Measurements from ENCODE around the gene ZDHHC7.
"Not testable (repeated sequence)": the region's sequence is repeated elsewhere in the genome, so short reads cannot be mapped to it uniquely, and the experiment has no call there.

Gene ZDHHC7

DNA sequence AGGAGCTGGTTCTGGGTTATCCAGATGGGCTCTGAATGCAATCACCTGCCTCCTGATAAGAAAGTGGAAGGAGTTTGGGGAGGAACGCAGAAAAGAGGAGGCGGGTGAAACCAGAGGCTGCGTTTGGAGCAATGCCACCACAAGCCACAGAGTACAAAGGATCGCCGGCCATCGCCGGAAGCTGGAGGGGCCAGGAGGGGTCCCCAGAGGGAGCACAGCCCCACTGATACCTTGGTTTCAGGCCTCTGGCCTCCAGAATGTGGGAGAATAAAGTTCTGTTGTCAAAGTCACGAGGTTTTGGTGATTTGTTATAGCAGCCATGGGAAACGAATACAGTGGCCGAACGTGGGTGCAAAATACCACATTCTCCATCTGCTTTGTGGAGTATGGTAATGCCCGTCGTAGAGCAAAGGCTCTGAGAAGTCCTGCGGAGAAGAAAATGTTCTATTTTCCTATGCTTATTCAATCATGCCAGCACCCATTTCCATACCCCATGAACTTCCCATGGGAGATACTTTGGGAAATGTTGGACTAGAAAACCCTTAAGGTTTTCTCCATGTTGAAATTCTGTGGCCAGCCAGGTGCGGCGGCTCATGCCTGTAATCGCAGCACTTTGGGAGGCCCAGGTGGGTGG, 51.4 kb downstream of the ZDHHC7 start:
- no peak for DNase-seq

DNA sequence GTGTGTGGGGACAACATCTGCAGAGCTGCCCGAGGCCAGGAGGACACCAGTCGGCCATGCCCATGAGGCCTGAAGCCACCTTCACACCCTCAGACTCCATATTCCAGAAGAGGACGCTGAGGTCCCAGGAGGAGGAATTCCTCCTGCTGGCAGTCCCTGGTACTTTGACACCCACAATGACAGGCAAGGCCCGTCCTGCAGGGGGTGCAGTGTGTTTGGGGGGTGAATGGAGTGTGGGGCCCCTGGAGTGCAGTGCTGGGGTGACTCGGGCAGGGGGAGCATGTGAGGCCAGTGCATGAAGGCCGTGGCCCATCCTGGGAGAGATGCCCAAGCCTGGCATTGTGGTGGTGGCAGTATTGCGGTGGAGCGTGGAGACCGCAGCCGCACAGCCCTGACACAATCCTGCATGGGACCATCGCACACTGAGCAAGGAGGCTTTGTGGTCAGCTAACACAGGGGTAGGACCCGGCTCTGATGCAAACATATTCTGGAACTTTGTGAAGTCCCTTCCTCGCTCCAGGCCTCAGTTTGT, 52.2 kb downstream of the ZDHHC7 start:
- DNase-seq: peak in 1 of 2 experiments; percentile 8

DNA sequence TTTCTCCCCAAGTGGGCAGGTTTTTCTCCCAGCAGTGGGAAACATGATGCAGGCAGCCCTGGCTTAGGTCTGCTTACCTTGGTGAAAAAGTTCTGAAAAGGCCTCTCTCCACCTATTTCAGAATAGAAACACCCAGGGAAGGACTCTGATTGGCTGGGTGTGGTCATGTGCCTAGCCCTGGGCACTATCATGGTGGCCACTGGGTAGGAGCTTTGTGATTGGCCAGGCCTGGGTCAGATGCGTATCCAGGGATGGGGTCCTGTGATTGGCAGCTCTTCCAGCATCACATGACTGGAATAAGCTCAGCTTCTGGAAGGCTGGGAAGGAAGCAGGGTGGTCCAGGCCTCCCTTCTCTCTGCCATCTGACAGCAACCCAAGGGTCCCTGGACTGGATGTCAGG, 53.5 kb downstream of the ZDHHC7 start:
- DNase-seq: no peak

DNA sequence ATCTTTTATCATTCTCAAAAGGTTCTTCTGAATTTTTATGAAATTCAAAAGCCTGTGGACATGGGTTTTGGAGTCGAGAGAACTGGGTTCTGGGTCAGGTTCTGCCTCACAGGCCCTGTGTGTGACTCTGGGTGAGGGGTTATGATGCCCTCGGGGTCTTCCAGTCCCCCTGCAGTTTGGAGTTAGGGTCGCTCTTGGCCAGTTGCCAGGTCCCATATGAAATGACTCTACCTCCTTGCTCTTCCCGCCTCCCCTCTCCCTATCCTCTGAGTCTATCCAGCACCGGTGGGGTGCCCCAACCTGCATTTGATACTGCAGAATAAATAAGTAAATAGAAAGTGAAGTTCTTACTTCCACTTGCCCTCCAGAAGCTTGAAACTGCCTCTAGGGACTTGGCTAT, 54.1 kb downstream of the ZDHHC7 start:
- no peak for DNase-seq

- DNase-seq: no peak
Measured at GRCh38 chr16:84955427-84955826, 55.9 kb downstream of the ZDHHC7 start.

DNA sequence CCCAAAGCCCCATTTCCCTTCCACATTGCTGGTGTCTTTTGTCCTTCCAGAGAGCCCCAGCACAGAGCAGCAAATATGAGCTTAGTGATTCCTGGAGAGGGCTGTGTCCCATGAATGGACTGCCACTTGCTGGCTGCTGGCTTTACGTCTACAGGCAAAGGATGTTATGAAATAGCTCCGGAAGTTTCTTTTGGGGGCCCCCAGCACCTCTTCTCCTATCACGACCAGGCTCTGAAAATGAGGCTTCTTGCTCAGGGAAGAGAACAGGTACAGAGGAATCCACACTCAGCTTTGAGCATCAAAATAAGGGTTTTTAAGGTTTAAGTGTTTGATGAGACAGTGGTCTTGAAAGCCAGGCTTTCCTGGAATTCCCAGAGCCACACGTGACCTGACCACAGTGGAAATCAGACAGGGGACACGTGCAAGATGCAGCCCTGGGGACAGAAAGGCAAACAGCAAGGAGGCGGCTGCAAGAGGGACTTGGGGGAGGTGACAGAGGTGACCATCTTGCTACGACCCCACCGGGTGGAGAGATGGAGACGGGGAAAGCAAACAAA, 58.1 kb downstream of the ZDHHC7 start:
- no peak for DNase-seq

- peak; percentile 69 to 76 for DNase-seq
Measured at GRCh38 chr16:84952335-84953189, 58.8 kb downstream of the ZDHHC7 start.

GRCh38 chr16:84950906-84951305, 60.4 kb downstream of the ZDHHC7 start:
- DNase-seq: peak; percentile 40 to 43

DNA sequence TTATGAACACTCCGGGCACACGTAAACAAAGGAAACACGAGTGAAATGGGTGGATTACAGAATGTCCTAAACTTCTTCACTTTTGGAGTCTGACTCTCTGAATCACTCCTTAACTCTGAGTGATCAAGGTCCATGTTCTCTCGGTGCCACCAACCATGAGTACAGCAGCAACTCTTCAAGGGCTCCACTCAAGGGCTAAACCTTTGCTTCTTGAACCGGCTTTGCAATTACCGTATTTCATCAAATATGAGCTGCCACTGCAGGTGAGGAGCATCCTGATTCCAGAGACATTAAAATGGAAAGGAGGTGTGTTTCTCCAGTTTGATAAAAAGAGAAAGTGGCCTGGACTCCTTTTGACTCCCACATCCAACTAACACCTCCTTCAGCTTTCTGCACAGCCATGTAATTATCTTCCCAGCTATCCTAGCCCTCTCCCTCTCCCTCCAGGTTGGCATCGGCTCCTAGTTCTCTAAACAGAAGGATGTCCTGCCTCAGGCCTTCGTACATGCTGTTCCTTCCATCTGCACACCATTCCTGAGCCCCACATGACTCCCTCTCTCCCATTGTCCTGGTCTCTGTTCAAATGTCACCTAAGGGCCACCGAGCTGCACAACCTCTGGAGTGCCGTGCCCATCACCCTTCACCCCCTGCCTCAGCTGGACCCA, 61.4 kb downstream of the ZDHHC7 start:
- no peak for DNase-seq

DNA sequence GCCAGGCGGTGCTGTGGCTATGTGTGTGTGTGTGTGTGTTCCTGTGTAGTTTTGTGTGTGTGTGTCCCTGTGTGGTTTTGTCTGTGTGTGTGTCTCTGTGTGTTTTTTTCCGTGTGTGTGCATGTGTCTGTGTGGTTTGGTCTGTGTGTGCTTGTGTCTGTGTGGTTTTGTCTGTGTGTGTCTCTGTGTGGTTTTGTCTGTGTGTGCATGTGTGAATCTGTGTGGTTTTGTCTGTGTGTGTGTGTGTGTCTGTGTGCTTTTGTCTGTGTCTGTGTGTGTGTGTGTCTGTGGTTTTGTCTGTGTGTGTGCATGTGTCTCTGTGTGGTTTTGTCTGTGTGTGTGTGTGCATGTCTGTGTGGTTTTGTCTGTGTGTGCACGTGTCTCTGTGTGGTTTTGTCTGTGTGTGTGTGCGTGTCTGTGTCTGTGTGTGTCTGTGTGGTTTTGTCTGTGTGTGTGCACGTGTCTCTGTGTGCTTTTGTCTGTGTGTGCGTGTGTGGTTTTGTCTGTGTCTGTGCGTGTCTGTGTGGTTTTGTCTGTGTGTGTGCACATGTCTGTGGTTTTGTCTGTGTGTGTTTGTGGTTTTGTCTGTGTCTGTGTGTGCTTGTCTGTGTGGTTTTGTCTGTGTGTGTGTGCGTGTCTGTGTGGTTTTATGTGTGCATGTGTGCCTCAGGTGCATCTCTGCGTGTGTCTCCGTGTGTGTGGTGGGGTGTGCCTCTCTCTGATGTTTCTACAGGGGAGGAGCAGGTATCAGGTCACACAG, 62.3 kb downstream of the ZDHHC7 start:
- DNase-seq: no peak

DNA sequence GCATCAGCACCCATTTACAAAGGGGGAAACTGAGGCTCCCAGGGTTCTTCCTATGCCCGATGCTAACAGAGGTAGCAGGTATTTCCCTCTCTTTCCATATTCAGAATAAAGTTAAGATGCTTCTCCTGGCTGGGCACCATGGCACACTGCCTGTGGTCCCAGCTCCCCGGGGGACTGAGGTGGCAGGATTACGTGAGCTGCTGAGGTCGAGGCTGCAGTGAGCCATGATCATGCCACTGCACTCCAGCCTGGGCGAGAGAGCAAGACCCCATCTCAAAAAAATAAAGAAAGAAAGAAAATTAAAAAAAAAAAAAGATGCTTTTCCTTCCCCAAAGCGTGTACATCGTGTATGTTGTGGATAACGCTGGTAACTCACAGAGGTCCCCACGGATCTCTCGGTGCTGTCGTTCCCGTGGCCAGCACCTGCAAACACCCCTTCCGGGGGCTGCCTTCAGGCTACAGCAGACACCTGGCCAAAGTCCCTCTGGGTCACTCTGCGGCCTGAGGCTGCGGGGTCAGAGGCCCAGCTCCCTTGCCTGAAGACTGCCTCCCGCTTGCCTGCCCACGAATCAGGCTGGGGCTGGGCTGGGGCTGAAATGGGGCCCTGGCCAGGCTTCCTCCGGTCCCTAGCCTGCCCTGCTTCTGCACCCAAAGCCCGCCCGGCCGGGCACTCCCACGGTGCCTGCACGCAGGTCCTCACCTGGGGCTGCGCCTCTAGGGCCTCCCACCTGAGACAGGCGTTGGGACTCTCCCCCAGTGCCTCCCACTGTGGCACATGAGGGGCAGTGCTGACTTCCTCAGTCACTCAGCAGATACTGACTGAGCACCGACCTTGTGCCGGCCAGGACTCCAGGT, 63.1 kb downstream of the ZDHHC7 start:
- DNase-seq: no peak

GRCh38 chr16:84947022-84947421, 64.3 kb downstream of the ZDHHC7 start:
- no peak for DNase-seq

DNA sequence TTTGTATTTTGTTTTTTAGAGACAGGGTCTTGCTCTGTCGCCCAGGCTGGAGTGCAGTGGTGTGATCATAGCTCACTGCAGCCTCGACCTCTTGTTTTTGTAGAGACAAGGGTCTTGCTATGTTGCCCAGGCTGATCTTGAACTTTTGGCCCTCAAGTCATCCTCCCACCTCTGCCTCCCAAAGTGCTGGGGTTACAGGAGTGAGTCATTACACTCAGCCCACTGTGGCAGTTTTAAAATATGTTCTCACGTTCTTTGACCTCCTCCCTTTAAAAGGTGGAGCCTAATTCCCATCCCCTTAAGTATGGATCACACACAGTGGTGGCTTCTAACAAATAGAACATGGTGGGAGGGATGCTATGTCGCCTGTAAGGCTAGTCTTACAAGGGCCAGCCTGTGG, 67.7 kb downstream of the ZDHHC7 start:
- DNase-seq: no peak

- DNase-seq: no peak
Measured at GRCh38 chr16:84942786-84943185, 68.5 kb downstream of the ZDHHC7 start.

DNA sequence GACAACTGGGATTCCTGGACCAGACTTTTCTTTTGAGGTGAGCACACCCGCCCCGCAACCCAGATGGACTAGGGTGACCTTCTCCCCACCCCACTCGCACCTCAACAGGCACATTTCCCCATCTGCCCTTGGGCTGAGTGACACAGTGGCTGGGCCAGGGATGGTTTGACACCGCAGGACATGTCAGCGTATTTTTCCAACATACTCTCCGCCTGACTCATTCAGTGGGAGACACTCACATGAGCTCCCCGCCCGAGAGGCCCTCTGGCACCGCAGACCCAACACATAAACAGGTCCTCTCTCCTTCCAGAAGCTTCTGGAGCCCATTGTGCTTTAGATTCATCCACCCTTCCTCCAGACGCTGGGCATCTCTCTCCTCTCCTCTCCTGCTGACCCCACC, 69.4 kb downstream of the ZDHHC7 start:
- no peak for DNase-seq

- no peak for DNase-seq
Measured at GRCh38 chr16:84940670-84941551, 70.4 kb downstream of the ZDHHC7 start.

GRCh38 chr16:84938616-84939015, 72.7 kb downstream of the ZDHHC7 start:
- DNase-seq: not testable (repeated sequence)

DNA sequence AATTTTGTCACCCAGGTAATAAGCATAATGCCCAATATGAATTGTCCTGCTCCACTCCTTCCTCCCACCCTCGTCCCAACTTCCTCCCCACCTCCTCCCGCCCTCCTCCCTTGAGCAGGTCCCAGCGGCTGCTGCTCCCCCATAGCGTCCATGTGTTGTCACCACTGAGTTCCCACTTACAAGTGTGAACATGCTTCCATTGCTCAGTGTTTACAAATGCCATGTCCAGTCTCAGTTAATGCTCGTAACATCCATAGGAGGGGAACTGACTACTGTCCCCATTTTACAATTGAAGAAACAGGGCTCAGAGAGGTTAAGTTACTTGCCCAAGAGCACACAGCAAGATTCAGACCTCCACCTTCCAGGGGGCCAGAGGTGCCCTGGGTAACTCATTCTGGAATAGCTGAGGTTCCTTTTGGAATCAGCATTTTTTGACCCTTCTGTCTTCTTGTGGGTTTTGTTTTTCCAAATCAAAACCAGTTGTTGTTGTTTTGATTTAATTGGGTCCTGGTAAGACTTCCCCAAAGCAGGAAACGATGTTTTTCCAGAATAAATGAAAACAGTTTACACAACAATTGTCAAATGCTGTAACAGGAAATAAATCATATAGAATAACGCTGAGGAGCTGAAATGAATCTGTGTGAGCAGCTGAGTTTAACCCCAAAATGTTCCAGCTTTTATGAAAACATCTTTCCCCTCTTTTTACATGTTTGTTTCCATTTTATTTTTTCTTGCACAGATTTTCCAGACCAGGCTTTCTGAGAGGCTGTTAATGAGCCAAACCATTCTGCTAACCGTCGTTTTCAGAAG, 73.9 kb downstream of the ZDHHC7 start:
- DNase-seq: no peak

GRCh38 chr16:84933774-84934631, 77.3 kb downstream of the ZDHHC7 start:
- DNase-seq: no peak
